CD14-positive monocyte (primary cell): Measurements from ENCODE around the gene PHAF1. TPM values are rescaled to one million over a fixed set of nuclear protein-coding genes. Genes with fewer than 3 reads are reported as not detected.

Experiments used
- DNase-seq, 3 donors: peaks; one replicate each; pipeline ENCODE4 v3.0.0-alpha.2; 2011 to 2022
- H2AFZ ChIP-seq: 2 replicates; pipeline ENCODE4 v1.6.0; 2012; ENCODE audit warnings: mild to moderate bottlenecking, low read depth, low read length, inconsistent platforms; ENCODE audit not compliant: insufficient read depth, poor library complexity, severe bottlenecking
- H3K27ac ChIP-seq, 2 donors: 1 replicate in 1 of 2; 2 replicates in 1 of 2; pipeline ENCODE4 v1.5.1; 2012 to 2013; ENCODE audit warnings: low read length in 2 of 2, control low read depth in 1 of 2, inconsistent platforms in 1 of 2, low read depth in 1 of 2, mild to moderate bottlenecking in 1 of 2
- H3K27me3 ChIP-seq, 2 donors: one replicate each; pipeline versions ENCODE4 v1.6.0 to v1.6.1; 2011 to 2013; ENCODE audit warnings: low read length in 2 of 2; ENCODE audit not compliant: control insufficient read depth in 2 of 2, insufficient read depth in 2 of 2
- H3K36me3 ChIP-seq, 2 donors: replicated peaks in 1 of 2; 1 replicate in 1 of 2; 2 replicates in 1 of 2; pipeline versions ENCODE4 v1.5.1 to v1.6.1; 2012 to 2013; ENCODE audit warnings: low read length in 2 of 2, control low read depth in 1 of 2, inconsistent platforms in 1 of 2, mild to moderate bottlenecking in 1 of 2; ENCODE audit not compliant: insufficient read depth in 2 of 2, control insufficient read depth in 1 of 2
- H3K4me1 ChIP-seq, 2 donors: 1 replicate in 1 of 2; 2 replicates in 1 of 2; pipeline versions ENCODE4 v1.5.1 to v1.6.1; 2012 to 2013; ENCODE audit warnings: low read length in 2 of 2, control low read depth in 1 of 2, inconsistent platforms in 1 of 2, mild to moderate bottlenecking in 1 of 2, moderate library complexity in 1 of 2; ENCODE audit not compliant: insufficient read depth in 2 of 2, control insufficient read depth in 1 of 2
- H3K4me2 ChIP-seq: replicated peaks from 2 replicates; pipeline ENCODE3; 2012; ENCODE audit warnings: low read length, moderate library complexity, mild to moderate bottlenecking; ENCODE audit not compliant: poor library complexity, severe bottlenecking; ENCODE audit errors: extremely low read depth
- H3K4me3 ChIP-seq, 3 experiments: fragments of 200-600 bp in 1 of 3; sonication (generic) in 1 of 3; replicated peaks in 1 of 3; 1 replicate in 2 of 3; 2 replicates in 1 of 3; pipeline ENCODE4 v1.5.1; 2011 to 2013; ENCODE audit warnings: low read length in 3 of 3, mild to moderate bottlenecking in 3 of 3, control low read depth in 2 of 3, low read depth in 2 of 3, inconsistent platforms in 1 of 3, moderate library complexity in 1 of 3
- H3K79me2 ChIP-seq: 2 replicates; pipeline ENCODE4 v1.6.0; 2012; ENCODE audit warnings: mild to moderate bottlenecking, control low read depth, inconsistent platforms, low read length, moderate library complexity; ENCODE audit not compliant: insufficient read depth
- H3K9ac ChIP-seq: 2 replicates; pipeline ENCODE4 v1.6.0; 2017; ENCODE audit warnings: low read length, mild to moderate bottlenecking; ENCODE audit not compliant: insufficient read depth, poor library complexity, severe bottlenecking
- H3K9me3 ChIP-seq, 2 donors: replicated peaks in 1 of 2; 1 replicate in 1 of 2; 2 replicates in 1 of 2; pipeline versions ENCODE4 v1.5.1 to v1.6.1; 2012 to 2013; ENCODE audit warnings: low read length in 2 of 2, control low read depth in 1 of 2; ENCODE audit not compliant: control insufficient read depth in 1 of 2, insufficient read depth in 1 of 2
- H4K20me1 ChIP-seq: 2 replicates; pipeline ENCODE4 v1.6.0; 2012; ENCODE audit warnings: mild to moderate bottlenecking, low read length, control low read depth, moderate library complexity; ENCODE audit not compliant: insufficient read depth
- H3K27ac Mint-ChIP-seq, 7 donors: one replicate each; pipeline ENCODE4 v1.8.0; 2020; ENCODE audit warnings: mild to moderate bottlenecking in 7 of 7, mixed read lengths in 7 of 7, moderate library complexity in 6 of 7, inconsistent platforms in 2 of 7
- H3K27me3 Mint-ChIP-seq, 3 donors: one replicate each; pipeline ENCODE4 v1.8.0; 2021 to 2022; ENCODE audit warnings: low read depth in 3 of 3, mild to moderate bottlenecking in 3 of 3, mixed read lengths in 3 of 3, moderate library complexity in 3 of 3, inconsistent platforms in 1 of 3
- H3K36me3 Mint-ChIP-seq, 2 donors: one replicate each; pipeline ENCODE4 v1.8.0; 2020; ENCODE audit warnings: mixed read lengths in 2 of 2, inconsistent platforms in 1 of 2, mild to moderate bottlenecking in 1 of 2
- H3K4me1 Mint-ChIP-seq: one replicate; pipeline ENCODE4 v1.8.0; 2020; ENCODE audit warnings: mild to moderate bottlenecking, mixed read lengths
- H3K4me3 Mint-ChIP-seq, 2 donors: one replicate each; pipeline ENCODE4 v1.8.0; 2020; ENCODE audit warnings: mild to moderate bottlenecking in 2 of 2, mixed read lengths in 2 of 2, moderate library complexity in 1 of 2
- H3K9me3 Mint-ChIP-seq, 7 donors: one replicate each; pipeline ENCODE4 v1.8.0; 2020 to 2022; ENCODE audit warnings: mixed read lengths in 7 of 7, mild to moderate bottlenecking in 6 of 7, moderate library complexity in 6 of 7, inconsistent platforms in 2 of 7
- CTCF ChIP-seq: fragments of 200-600 bp; IDR thresholded peaks from one replicate; pipeline ENCODE4 v1.8.0; 2022; ENCODE audit warnings: antibody characterized with exemption, mild to moderate bottlenecking
- WGBS: methylation state at CpG from one replicate; pipeline ENCODE4 v1.1.5; 2013; ENCODE audit warnings: missing lambda C conversion rate; ENCODE audit not compliant: insufficient coverage; 5-methylcytosine and 5-hydroxymethylcytosine counted together
- intact Hi-C, 2 donors: fragments of 100-400 bp; cut with micrococcal nuclease; formaldehyde crosslinking; loops; one replicate each; pipeline versions ENCODE4 v1.15.0 to v1.15.1; 2023
- polyA plus RNA-seq, 3 donors: library from polyadenylated mRNA; depleted of rRNA in 1 of 3; unstranded in 2 of 3; stranded (reverse) in 1 of 3; fragments of 300-500 nt in 2 of 3; fragments of >200 nt in 1 of 3; fragmentation: Illumina TruSeq in 2 of 3; gene quantifications; 1 replicate in 2 of 3; 2 replicates in 1 of 3; pipeline ENCODE4 v1.2.3, GENCODE V29; 2012 to 2021

The PHAF1 gene
- polyA plus RNA-seq, 3 donors: 18.8 to 68.2 (median 26.5) TPM

- H3K27me3 ChIP-seq: no peaks in the 10 kb centered on the region
- intact Hi-C loops: loop anchor here (2.0 to 5.0 kb wide), 3 partner anchors 33 to 53 kb away; partner anchors contain the start of genes FHOD1 (in 2 of the 2) and TMEM208 (in 2 of the 2)
- no peak for TF ChIP-seq CTCF
- H3K4me3 Mint-ChIP-seq: no peak overlapping the region
- H3K27me3 Mint-ChIP-seq: peaks cover 0 to 2% (median 0%) of the 10 kb centered on the region in 3 donors
- peak overlapping the region; percentile 83 for H3K4me2 ChIP-seq
- H3K27ac ChIP-seq: peak overlapping the region in 1 of 2 donors; percentile 87
- DNase-seq: no peak
- H3K4me3 ChIP-seq: peak overlapping the region in 1 of 3 experiments; percentile 95
- H4K20me1 ChIP-seq: peaks cover 64% of the 10 kb centered on the region
- H3K79me2 ChIP-seq: peaks cover 30% of the 10 kb centered on the region
- H3K36me3 Mint-ChIP-seq: peaks cover 42 to 53% of the 10 kb centered on the region in 2 donors
- H3K9me3 ChIP-seq: no peaks in the 10 kb centered on the region
- H3K27ac Mint-ChIP-seq: peak overlapping the region in 4 of 7 donors; percentile 80 to 88 (median 84)
- H3K36me3 ChIP-seq: peaks cover 41 to 47% of the 10 kb centered on the region in 2 donors
- no peak overlapping the region for H3K9ac ChIP-seq
- H3K4me1 ChIP-seq: peaks cover 18 to 20% of the 10 kb centered on the region in 2 donors
- H2AFZ ChIP-seq: no peak overlapping the region
- peaks cover 0 to 2% (median 0%) of the 10 kb centered on the region in 7 donors for H3K9me3 Mint-ChIP-seq
- H3K4me1 Mint-ChIP-seq: peaks cover 36% of the 10 kb centered on the region
Measured at GRCh38 chr16:67193536-67193935, 83.8 kb downstream of the PHAF1 start.

DNA sequence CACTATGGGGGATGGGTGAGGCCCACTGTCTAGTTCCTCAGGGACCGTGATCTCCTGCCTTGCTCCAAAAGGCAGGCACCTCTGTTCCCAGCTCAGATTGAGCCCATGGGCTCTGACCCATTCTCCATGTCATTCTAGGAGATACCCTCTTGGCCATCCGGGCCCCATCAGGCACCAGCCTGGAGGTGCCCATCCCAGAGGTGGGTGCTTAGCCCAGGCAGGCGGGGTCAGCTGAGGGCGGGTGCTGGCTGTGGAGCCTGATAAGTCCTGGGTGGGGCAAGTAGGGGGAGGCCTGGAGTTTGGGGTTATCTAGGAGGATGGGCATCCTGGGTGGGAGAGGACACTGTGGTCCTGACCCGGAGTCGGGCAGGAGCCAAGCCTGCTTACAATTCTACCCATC lies 84.5 kb downstream of the PHAF1 start:
- peaks cover 36% of the 10 kb centered on the region for H3K4me1 Mint-ChIP-seq
- Histone ChIP-seq H3K4me3 (no peak overlapping the region), H3K79me2 (peaks cover 30% of the 10 kb centered on the region), H3K27me3 (no peaks in the 10 kb centered on the region), H3K4me2 (no peak overlapping the region), H3K9me3 (no peaks in the 10 kb centered on the region), H3K36me3 (peaks cover 41 to 54% of the 10 kb centered on the region in 2 donors), H2AFZ (no peak overlapping the region), H3K27ac (peak overlapping the region in 1 of 2 donors; percentile 32), H4K20me1 (peaks cover 70% of the 10 kb centered on the region), H3K9ac (no peak overlapping the region), H3K4me1 (peaks cover 18 to 20% of the 10 kb centered on the region in 2 donors)
- H3K36me3 Mint-ChIP-seq: peaks cover 42 to 55% of the 10 kb centered on the region in 2 donors
- peaks cover 0 to 2% (median 0%) of the 10 kb centered on the region in 7 donors for H3K9me3 Mint-ChIP-seq
- no peak for DNase-seq
- H3K27me3 Mint-ChIP-seq: peaks cover 0 to 2% (median 0%) of the 10 kb centered on the region in 3 donors
- TF ChIP-seq CTCF: no peak
- peak overlapping the region in 2 of 7 donors; percentile 8 to 54 for H3K27ac Mint-ChIP-seq
- 100% methylated on average over 4 of the region's 6 CpGs for WGBS
- intact Hi-C loops: loop anchor here (5.0 kb wide), 1 partner anchor 33 kb away; the partner anchor contains the start of gene TMEM208 (in 2 of the 2)
- no peak overlapping the region for H3K4me3 Mint-ChIP-seq
